Psoas muscle (tissue), 8 donors: ENCODE results near the gene ELOVL1. TPM values are rescaled to one million over a fixed set of nuclear protein-coding genes. Genes with fewer than 3 reads are reported as not detected.
A peak's percentile ranks its signal among the peaks of the same experiment; 100 is the strongest.

ENCODE experiments used
- ATAC-seq, 4 donors: fragments of 200-7000 bp; cut with Tn5 transposase; one replicate each; pipeline ENCODE4 v1.9.1; 2020; ENCODE audit warnings: moderate library complexity in 3 of 4, mild to moderate bottlenecking in 2 of 4
- DNase-seq, 2 donors: peaks; one replicate each; pipeline ENCODE4 v3.0.0-alpha.2; 2020
- H3K27ac ChIP-seq: fragments of 200-600 bp; one replicate; pipeline ENCODE4 v1.8.0; 2022
- H3K27me3 ChIP-seq, 3 donors: fragments of 200-600 bp in 1 of 3; one replicate each; pipeline versions ENCODE4 v1.6.1 to v1.8.0; 2013 to 2022; ENCODE audit warnings: low read length in 2 of 3, mild to moderate bottlenecking in 2 of 3, moderate library complexity in 1 of 3; ENCODE audit not compliant: insufficient read depth in 3 of 3
- H3K36me3 ChIP-seq, 2 donors: fragments of 200-600 bp in 1 of 2; one replicate each; pipeline versions ENCODE4 v1.6.1 to v1.8.0; 2013 to 2022; ENCODE audit warnings: low read depth in 1 of 2, mild to moderate bottlenecking in 1 of 2, moderate library complexity in 1 of 2; ENCODE audit not compliant: insufficient read depth in 1 of 2
- H3K4me1 ChIP-seq: fragments of 200-600 bp; one replicate; pipeline ENCODE4 v1.8.0; 2022
- H3K4me3 ChIP-seq: fragments of 200-600 bp; one replicate; pipeline ENCODE4 v1.8.0; 2022; ENCODE audit warnings: mild to moderate bottlenecking
- H3K9me3 ChIP-seq: fragments of 200-600 bp; one replicate; pipeline ENCODE4 v1.8.0; 2022
- WGBS, 3 donors: extraction: QIAGEN DNeasy Blood & Tissue Kit; methylation state at CpG; one replicate each; pipeline versions ENCODE4 v1.1.6 to v1.1.7; 2013; 5-methylcytosine and 5-hydroxymethylcytosine counted together
- intact Hi-C, 2 donors: fragments of 100-400 bp; cut with DNase I; formaldehyde crosslinking; loops; one replicate each; pipeline versions ENCODE4 v1.11.0 to v1.14.2; 2022
- polyA plus RNA-seq, 3 donors: library from polyadenylated mRNA; stranded (reverse); fragments of 200-250 nt; gene quantifications; one replicate each; pipeline ENCODE4 v1.2.3, GENCODE V29; 2013
- total RNA-seq, 4 donors: library from RNA; stranded (reverse); fragmentation: NEBNext Ultra II Directional in 2 of 4; extraction: Animal tissue kit (Norgen Biotek cat#: 25700) in 2 of 4; gene quantifications; one replicate each; pipeline versions ENCODE4 v1.2.1 to v1.2.4, GENCODE V29; 2021 to 2023
- TF ChIP-seq, protein P1 (sequence below): fragments of 200-600 bp; IDR thresholded peaks from one replicate; pipeline ENCODE4 v1.8.0; 2022; ENCODE audit warnings: antibody characterized with exemption
- donor health status: healthy with polysubstance abuse.
- donor health status: DM: no; HTN: no; CAD: no; lungs with moderate emphysema.
- donor health status: Bipolar disorder and iron deficiency.
- donor health status: healthy.
- donor health status: DM: yes; HTN: yes; CAD: no.
- donor health status: DM: no; HTN: no; CAD: no.
- donor health status: DM: no; HTN: no; CAD: no.
- donor health status: DM: yes; HTN: yes; CAD: no.

The ELOVL1 gene
- total and polyA plus RNA-seq, 7 donors: 15.9 to 68.1 (median 19.2) TPM

DNA sequence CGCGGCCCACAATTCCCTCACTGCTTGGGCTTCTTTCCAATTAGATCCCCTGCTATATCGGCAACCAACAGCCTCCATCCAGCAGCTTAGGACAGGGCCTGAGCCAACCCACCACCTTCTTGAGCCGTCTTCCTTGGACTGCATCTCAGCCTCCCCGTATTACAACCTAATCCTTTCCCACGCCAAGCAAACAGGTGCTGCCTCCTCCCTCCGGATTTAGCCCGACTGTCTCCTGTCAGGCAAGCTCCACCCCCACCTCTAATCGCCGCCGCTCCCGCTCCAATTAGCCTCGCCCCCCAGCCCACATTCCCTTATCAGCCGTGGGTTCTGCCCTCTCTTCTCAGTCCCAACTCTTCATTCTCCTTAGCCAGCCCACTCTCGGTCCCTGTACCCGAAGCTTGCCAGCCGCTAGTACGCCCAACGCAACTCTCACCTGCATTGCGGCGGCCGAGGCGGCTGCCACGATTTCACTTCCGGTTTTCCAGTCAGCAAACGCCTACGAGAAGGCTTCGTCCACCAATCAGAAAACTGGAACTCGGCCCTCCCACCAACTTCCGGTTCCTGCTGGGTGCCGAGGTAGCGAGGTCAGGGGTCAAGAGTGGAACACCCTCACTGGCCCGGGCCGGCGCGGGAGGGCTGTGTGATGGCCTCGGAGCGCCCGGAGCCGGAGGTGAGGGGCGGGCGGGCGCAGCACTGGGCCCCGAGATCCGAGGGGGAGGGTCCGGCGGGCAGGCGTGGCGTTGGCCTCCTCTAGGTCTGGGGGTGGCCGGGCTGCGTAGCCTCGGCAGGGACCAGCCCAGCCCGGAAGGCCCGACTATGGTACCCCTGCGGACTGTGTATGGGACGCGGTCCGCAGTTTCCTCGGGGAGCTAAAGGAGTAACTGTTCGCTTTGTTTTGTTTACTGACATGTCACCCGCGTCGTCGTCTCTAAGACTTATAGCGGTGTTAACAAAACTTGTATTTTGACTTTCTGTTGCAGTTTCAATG lies 21.8 kb upstream of the ELOVL1 start, which contains the start of the genes MED8 and SZT2:
Gene MED8, minus strand, starts transcription at position 475 of the 988 bp plus-strand sequence. Its CDS starts 36 bp downstream, at position 439.
Gene SZT2, plus strand, starts transcription at position 574 of the 988 bp plus-strand sequence. Its CDS starts 70 bp downstream, at position 644.
- H3K27ac ChIP-seq: peak within 1 kb of the TSS; percentile 90
- no peaks in the 10 kb centered on the region for H3K27me3 ChIP-seq
- no peaks in the 10 kb centered on the region for H3K9me3 ChIP-seq
- intact Hi-C loops: loop anchor here in 1 of 2 donors (10.0 kb wide), 1 partner anchor 165 kb away; no protein-coding TSS in a partner anchor
- peak within 1 kb of the TSS; percentile 91 for H3K4me3 ChIP-seq
- ATAC-seq (peak; percentile 99 to 100 (median 100)), DNase-seq (peak; percentile 95 to 97)
- H3K36me3 ChIP-seq: peaks cover 19 to 50% of the 10 kb centered on the region in 2 donors
- TF ChIP-seq, protein P1, sequence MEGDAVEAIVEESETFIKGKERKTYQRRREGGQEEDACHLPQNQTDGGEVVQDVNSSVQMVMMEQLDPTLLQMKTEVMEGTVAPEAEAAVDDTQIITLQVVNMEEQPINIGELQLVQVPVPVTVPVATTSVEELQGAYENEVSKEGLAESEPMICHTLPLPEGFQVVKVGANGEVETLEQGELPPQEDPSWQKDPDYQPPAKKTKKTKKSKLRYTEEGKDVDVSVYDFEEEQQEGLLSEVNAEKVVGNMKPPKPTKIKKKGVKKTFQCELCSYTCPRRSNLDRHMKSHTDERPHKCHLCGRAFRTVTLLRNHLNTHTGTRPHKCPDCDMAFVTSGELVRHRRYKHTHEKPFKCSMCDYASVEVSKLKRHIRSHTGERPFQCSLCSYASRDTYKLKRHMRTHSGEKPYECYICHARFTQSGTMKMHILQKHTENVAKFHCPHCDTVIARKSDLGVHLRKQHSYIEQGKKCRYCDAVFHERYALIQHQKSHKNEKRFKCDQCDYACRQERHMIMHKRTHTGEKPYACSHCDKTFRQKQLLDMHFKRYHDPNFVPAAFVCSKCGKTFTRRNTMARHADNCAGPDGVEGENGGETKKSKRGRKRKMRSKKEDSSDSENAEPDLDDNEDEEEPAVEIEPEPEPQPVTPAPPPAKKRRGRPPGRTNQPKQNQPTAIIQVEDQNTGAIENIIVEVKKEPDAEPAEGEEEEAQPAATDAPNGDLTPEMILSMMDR: no peak
- peaks cover 29% of the 10 kb centered on the region for H3K4me1 ChIP-seq
- 0 to 1% (median 0%) methylated on average over 56 to 65 of the region's 65 CpGs for WGBS, 3 donors

DNA sequence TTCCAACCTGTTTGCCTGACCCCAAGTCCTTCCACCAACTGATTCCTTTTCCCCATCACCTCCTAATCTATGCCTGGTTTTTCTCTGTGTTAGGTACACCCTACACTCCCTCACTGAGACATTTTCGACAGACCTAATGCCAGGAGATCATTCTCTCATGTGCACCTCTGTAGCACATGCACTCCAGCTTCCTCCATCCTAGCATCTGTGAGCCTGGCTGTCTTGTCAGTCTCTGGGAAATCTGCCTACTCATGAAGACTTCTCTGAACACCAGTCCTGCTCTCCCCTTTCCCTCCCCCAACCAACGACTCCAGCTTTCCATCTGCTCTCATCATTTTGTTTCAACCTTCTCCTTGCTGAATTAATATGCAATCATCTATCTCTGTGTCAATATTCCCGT lies 20.8 kb upstream of the ELOVL1 start:
- ATAC-seq: no peak
- TF ChIP-seq, protein P1: no peak
- WGBS, 3 donors: 33 to 53% (median 40%) methylated on average over 3 of the region's 3 CpGs
- no peaks in the 10 kb centered on the region for H3K9me3 ChIP-seq
- peaks cover 28 to 50% of the 10 kb centered on the region in 2 donors for H3K36me3 ChIP-seq
- DNase-seq: no peak
- intact Hi-C loops: loop anchor here in 1 of 2 donors (10.0 kb wide), 1 partner anchor 164 kb away; no protein-coding TSS in a partner anchor
- peak overlapping the region; percentile 90 for H3K27ac ChIP-seq
- H3K4me3 ChIP-seq: peak overlapping the region; percentile 91
- peaks cover 29% of the 10 kb centered on the region for H3K4me1 ChIP-seq
- H3K27me3 ChIP-seq: no peaks in the 10 kb centered on the region

DNA sequence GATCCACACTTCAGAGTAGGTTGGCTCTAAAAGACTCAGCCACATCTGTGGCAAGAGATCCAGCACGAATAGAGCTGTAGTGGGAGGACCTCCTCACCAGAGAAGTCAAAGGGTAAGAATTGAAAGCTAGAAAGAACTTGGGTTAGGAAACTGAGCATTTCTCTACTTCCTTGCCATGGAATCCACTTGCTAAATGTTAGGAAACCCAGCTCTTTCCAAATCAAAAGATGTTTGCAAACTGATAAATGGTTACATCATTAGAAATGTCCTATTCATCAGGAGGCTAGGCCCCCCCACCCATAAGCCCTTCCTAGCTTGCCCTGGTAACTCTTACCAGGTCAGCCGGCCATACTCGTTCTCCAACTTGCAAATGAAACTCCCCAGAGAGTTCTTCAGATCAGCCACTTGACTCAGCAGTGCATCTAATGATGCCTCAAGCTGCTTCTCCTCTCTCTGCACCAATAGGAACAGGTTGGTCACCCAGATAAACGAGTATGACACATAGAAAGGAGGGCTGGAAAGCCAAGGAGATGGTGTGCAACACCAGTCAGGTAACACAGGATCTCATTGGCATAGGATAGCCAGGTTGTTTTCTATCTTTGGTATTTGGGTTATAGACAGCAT lies 20.3 kb upstream of the ELOVL1 start:
- Histone ChIP-seq H3K36me3 (peaks cover 28 to 52% of the 10 kb centered on the region in 2 donors), H3K9me3 (no peaks in the 10 kb centered on the region), H3K27me3 (no peaks in the 10 kb centered on the region), H3K4me3 (peak overlapping the region; percentile 91), H3K4me1 (peaks cover 29% of the 10 kb centered on the region), H3K27ac (no peak overlapping the region)
- DNase-seq: no peak
- no peak for ATAC-seq
- intact Hi-C loops: loop anchor here in 1 of 2 donors (10.0 kb wide), 1 partner anchor 163 kb away; no protein-coding TSS in a partner anchor
- 37 to 63% (median 55%) methylated on average over 4 of the region's 4 CpGs for whole genome bisulfite sequencing, 3 donors
- TF ChIP-seq, protein P1: no peak

DNA sequence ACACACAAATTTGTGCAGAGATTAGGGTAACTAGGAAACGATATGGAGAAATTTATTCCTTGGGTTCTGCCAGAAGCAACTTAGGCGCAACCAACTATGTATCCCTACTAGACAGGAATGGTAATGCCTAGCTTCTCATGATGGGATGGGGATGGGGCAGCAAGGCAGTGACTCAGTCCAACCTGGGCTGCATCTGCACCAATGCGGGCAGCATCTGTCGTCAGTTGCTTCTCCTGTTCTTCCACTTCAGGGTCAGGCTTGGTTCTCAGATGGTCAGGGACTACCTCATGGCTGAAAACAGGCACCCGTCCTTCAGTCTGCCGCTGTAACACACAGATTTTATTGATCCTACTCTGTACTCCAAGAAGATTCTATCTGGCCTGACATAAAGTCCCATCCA lies 18.9 kb upstream of the ELOVL1 start:
- peaks cover 29% of the 10 kb centered on the region for H3K4me1 ChIP-seq
- H3K27me3 ChIP-seq: no peaks in the 10 kb centered on the region
- DNase-seq (no peak), ATAC-seq (no peak)
- H3K9me3 ChIP-seq: no peaks in the 10 kb centered on the region
- H3K4me3 ChIP-seq: no peak overlapping the region
- intact Hi-C loops: loop anchor here in 1 of 2 donors (10.0 kb wide), 1 partner anchor 162 kb away; no protein-coding TSS in a partner anchor
- H3K36me3 ChIP-seq: peaks cover 34 to 66% of the 10 kb centered on the region in 2 donors
- H3K27ac ChIP-seq: no peak overlapping the region
- TF ChIP-seq, protein P1: no peak
- 92 to 95% (median 93%) methylated on average over 6 of the region's 6 CpGs for WGBS, 3 donors
